Cerebellar nuclear complex (tissue), 1 donor: ENCODE data around the gene RNF157.
"Not testable (repeated sequence)": the region's sequence is repeated elsewhere in the genome, so short reads cannot be mapped to it uniquely, and the experiment has no call there.

ENCODE experiments used
- DNase-seq, 2 experiments: peaks; one replicate each; lab custom pipeline; 2025; lab: John Stamatoyannopoulos, UW

The RNF157 gene

DNA sequence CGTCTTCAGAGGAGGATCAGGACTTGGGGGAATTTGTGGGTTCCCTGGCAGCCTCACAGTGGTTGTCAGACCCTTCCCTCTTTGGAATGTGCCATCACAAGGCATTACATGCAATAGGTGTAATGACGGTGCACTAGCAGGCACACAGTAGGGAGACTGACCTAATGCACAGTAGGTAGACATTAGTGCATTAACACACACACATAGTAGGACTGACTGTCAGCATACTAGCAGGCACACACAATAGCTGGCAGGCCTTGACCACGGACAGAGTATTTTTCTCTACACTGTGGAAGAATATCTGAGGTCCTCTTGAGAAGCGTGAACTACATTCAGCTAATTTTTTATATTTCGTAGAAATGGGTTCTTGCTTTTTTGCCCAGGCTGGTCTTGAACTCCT, 14.0 kb upstream of the RNF157 start:
- no peak for DNase-seq

DNA sequence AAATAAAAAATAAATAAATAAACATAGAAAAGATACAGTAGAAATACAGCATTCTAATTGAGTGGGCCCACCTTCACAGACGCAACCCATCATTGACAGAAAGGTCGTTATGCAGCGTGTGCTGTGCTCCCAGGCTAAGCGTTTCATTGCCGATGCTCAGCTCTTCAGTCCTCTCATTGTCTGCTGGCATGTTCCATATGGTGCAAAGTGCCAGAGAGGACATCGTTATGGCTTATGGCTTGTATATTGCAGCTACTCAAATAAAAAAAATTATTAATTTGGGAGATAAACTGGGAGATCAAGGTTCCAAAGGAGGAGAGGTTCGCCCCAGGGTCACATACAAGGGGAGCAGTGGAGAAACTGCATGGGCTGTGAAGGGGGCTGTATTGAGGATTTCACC, 13.5 kb upstream of the RNF157 start:
- DNase-seq, result no peak

DNA sequence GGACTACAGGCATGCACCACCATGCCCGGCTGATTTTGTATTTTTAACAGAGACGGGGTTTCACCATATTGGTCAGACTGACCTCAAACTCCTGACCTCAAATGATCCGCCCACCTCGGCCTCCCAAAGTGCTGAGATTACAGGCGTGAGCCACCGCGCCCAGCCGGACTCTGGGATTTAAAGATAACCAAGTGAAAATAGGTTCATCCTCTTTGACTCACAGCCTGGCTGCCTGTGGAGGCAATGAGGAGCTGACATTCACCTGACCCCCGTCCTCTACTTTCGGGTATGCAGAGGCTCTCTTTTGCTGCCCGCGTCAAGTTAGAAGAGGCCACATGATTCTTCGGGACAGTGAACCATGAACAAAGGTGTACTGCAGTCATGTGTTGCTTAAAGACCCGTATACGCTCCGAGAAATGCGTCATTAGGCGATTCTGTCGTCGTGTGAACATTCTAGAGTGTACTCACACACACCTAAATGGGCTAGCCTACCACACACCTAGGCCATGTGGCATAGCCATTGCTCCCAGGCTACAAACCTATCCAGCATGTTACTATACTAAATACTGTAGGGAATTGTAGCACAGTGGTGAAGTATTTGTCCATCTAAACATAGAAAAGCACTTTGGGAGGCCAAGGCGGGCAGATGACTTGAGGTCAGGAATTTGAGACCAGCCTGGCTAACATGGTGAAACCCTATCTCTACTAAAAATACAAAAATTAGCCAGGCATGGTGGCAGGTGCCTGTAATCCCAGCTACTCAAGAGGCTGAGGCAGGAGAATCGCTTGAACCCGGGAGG, 12.9 kb upstream of the RNF157 start:
- DNase-seq, result not testable (repeated sequence)

GRCh38 chr17:76252040-76252954, 12.0 kb upstream of the RNF157 start:
- DNase-seq, result no peak

DNA sequence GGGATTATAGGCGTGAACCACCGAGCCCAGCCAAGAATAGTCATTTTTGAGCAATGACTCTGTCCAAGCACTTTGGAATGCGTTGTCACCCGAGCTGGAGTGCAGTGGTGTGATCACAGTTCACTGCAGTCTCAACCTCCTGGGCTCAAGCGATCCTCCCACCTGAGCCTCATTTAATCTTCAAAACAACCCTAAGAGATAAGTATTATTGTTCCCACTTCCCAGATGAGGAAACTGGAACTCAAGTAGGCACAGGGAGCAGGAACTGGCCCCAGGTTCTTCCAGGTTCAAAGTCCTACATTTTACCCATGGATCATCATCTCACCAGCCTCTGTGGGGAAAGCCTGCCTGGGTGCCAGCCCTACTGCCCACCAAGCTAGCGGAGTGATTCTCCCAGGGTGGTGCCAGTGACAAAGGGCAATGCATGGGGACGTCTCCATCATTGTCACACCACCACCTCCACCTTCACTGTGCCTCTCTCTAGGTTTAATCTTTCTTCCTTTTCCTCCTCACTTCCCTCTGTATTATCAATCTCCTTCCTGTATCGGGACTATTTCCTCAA, 11.3 kb upstream of the RNF157 start:
- no peak for DNase-seq

DNA sequence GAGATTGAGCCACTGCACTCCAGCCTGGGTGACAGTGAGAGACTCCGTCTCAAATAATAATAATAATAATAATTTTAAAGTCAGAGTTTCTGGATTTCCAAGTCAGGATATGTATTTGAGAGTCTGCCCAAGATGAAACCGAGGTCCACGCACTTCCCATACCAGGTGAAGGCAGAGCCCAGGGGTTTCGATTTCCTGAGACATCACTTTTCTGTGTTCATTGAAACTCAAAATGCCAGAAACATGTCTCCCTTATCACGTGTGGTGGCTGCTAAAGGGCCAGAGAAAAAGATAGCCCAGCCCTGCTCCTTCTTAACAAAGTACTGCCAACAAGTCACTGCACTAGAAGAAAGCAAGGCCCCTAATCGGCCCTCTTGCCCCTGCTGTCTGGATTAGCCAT, 9.8 kb upstream of the RNF157 start:
- DNase-seq, result no peak

GRCh38 chr17:76248013-76248782, 7.9 kb upstream of the RNF157 start:
- no peak for DNase-seq

DNA sequence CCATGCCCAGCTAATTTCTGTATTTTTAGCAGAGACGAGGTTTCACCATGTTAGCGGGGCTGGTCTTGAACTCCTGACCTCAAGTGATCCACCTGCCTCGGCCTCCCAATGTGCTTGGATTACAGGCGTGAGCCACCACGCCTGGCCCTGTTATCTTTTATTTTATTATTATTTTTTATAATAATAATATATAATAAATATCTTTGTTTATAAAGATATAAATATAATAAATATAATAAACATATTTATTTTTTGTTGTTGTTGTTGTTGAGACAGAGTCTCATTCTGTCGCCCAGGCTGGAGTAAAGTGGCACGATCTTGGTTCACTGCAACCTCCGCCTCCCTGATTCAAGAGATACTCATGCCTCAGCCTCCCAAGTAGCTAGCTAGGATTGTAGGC, 7.0 kb upstream of the RNF157 start:
- no peak for DNase-seq

GRCh38 chr17:76246080-76247066, 6.1 kb upstream of the RNF157 start:
- DNase-seq, result no peak

- DNase-seq, result not testable (repeated sequence)
These were observed 4.4 kb upstream of the RNF157 start for GRCh38 chr17:76244721-76245120.

GRCh38 chr17:76243826-76244679, 3.8 kb upstream of the RNF157 start:
- no peak for DNase-seq

- no peak for DNase-seq
These were observed 1.5 kb upstream of the RNF157 start for GRCh38 chr17:76241691-76242255.

- DNase-seq, result no peak
These were observed 878 bp upstream of the RNF157 start for GRCh38 chr17:76241204-76241538.

- DNase-seq, result no peak
These were observed 587 bp downstream of the RNF157 start for GRCh38 chr17:76239538-76240274.

DNA sequence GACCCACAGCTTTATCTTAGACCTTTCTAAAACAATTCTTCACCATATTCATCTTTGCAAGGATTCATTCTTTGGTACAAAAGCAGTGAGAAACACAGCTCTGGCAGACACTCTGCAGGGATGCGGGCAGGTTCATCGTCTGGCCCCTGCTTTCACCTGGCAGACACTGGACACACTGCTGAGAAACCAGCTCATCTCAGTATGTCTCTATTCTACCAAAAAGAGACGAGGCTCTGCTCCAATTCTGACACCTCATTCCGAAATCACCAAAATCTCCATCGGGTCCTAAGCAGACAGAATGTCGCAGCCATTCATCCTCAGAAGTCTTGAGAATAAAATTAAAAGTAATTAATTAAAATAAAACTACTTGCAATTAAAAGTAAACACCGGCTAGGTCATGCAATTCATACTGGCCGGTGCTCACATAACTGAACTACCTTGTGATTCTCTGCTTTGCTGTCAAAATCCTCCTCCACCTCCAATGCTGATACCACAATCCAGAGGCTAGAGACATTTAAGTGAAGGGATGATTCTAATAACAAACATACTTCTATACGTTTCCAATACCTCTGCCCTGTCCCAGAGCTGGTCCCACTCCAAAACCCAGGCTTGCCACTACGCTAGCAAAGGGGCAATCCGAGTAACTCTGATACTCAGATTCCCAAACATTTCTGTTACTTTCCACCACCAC, 1.3 kb downstream of the RNF157 start:
- peak; percentile 34 to 43 for DNase-seq

DNA sequence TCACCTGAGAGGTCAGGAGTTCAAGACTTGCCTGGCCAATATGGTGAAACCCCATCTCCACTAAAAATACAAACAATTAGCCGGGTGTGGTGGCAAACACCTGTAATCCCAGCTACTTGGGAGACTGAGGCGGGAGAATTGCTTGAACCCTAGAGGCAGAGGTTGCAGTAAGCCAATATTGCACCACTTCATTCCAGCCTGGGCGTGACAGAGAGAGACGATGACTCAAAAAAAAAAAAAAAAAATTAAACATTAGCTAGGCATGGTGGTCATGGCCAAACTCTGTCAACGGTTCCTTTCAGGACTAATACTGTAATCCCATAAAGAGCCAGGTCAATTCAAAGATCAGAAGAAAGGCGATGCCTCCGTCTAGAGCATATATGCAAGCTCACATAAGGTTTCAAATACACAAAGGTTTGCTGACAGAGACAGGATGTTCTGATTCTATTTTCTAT, 2.4 kb downstream of the RNF157 start:
- no peak for DNase-seq

DNA sequence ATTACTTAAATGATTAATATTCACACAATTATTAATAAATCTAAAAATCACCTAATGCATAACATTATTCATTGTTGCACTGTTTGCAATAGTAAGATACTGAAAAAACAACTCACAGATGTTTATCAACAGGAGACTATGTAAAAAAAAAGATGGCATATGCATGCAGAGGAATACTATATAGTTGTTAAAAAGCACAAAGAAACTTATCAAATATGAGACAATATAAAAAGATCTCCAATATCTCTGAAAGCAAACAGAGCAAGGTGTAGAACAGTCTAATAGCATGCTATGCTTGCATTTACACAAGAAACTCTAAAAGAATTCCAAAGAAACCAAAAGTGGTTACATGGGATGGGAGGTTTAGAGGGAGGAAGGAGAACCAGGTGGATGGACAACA, 3.7 kb downstream of the RNF157 start:
- no peak for DNase-seq

- DNase-seq, result no peak
These were observed 4.4 kb downstream of the RNF157 start for GRCh38 chr17:76235883-76236282.
